HEK293T (cell line): ENCODE measurements around the gene PYGO2.
A peak's percentile ranks its signal among the peaks of the same experiment; 100 is the strongest.

Experiments used
- CTCF ChIA-PET: fragments of 350-600 bp; formaldehyde crosslinking; extraction: SDS; loops from one replicate; lab custom pipeline; 2021; ENCODE audit warnings: antibody characterized with exemption, inconsistent platforms; lab: Yijun Ruan, JAX
- POLR2A ChIA-PET: fragments of 350-600 bp; formaldehyde crosslinking; extraction: SDS; loops from one replicate; lab custom pipeline; 2020; ENCODE audit warnings: antibody characterized with exemption, inconsistent platforms; lab: Yijun Ruan, JAX
- DNase-seq: peaks from one replicate; pipeline ENCODE4 v3.0.0; 2012; ENCODE audit warnings: mixed read lengths; ENCODE audit errors: extremely low spot score
- ARNT ChIP-seq: fragments of 450-650 bp; IDR thresholded peaks from 2 replicates; pipeline ENCODE4 v1.6.1; 2017; ENCODE audit warnings: mild to moderate bottlenecking
- BHLHE40 ChIP-seq: fragments of 450-650 bp; IDR thresholded peaks from 2 replicates; pipeline ENCODE4 v1.6.1; 2016; ENCODE audit warnings: mild to moderate bottlenecking, moderate library complexity, borderline replicate concordance
- CTBP1 ChIP-seq: fragments of 450-650 bp; IDR thresholded peaks from 2 replicates; pipeline ENCODE4 v1.6.1; 2016; ENCODE audit warnings: borderline replicate concordance
- ELF4 ChIP-seq: fragments of 450-650 bp; IDR thresholded peaks from 2 replicates; pipeline ENCODE4 v1.6.1; 2017; ENCODE audit warnings: antibody characterized with exemption
- FOXA1 ChIP-seq: fragments of 450-650 bp; IDR thresholded peaks from 2 replicates; pipeline ENCODE4 v1.6.1; 2016; ENCODE audit warnings: mild to moderate bottlenecking
- FOXK2 ChIP-seq: fragments of 450-650 bp; IDR thresholded peaks from 2 replicates; pipeline ENCODE4 v1.6.1; 2016; ENCODE audit warnings: mild to moderate bottlenecking
- FOXM1 ChIP-seq: fragments of 450-650 bp; IDR thresholded peaks from 2 replicates; pipeline ENCODE4 v1.6.1; 2017; ENCODE audit warnings: mild to moderate bottlenecking, borderline replicate concordance
- HDGF ChIP-seq: fragments of 450-650 bp; IDR thresholded peaks from 2 replicates; pipeline ENCODE4 v1.6.1; 2017; ENCODE audit warnings: antibody characterized with exemption, borderline replicate concordance
- L3MBTL2 ChIP-seq: fragments of 450-650 bp; conservative IDR thresholded peaks from 2 replicates; pipeline ENCODE4 v1.6.1; 2016; ENCODE audit warnings: mild to moderate bottlenecking
- LEF1 ChIP-seq: fragments of 450-650 bp; IDR thresholded peaks from 2 replicates; pipeline ENCODE4 v1.6.1; 2017; ENCODE audit warnings: mild to moderate bottlenecking, borderline replicate concordance
- NFRKB ChIP-seq: fragments of 450-650 bp; IDR thresholded peaks from 2 replicates; pipeline ENCODE4 v1.6.1; 2016; ENCODE audit warnings: mild to moderate bottlenecking, moderate library complexity
- SP1 ChIP-seq: fragments of 450-650 bp; IDR thresholded peaks from 2 replicates; pipeline ENCODE4 v1.6.1; 2017
- SUZ12 ChIP-seq: fragments of 450-650 bp; IDR thresholded peaks from 2 replicates; pipeline ENCODE4 v1.6.1; 2016; ENCODE audit warnings: mild to moderate bottlenecking
- TARDBP ChIP-seq: fragments of 450-650 bp; IDR thresholded peaks from 2 replicates; pipeline ENCODE4 v1.6.1; 2016
- ZNF384 ChIP-seq: fragments of 450-650 bp; IDR thresholded peaks from 2 replicates; pipeline ENCODE4 v1.6.1; 2016
- TF ChIP-seq, protein P1 (sequence below): fragments of 450-650 bp; IDR thresholded peaks from 2 replicates; pipeline ENCODE4 v1.6.1; 2016

Gene PYGO2

GRCh38 chr1:154974808-154975408 is 13.3 kb upstream of the PYGO2 start:
- DNase-seq: peak; percentile 93
- no peak for TF ChIP-seq SP1
- TF ChIP-seq FOXK2: no peak
- no peak for TF ChIP-seq ARNT
- TF ChIP-seq NFRKB: no peak
- TF ChIP-seq, protein P1, sequence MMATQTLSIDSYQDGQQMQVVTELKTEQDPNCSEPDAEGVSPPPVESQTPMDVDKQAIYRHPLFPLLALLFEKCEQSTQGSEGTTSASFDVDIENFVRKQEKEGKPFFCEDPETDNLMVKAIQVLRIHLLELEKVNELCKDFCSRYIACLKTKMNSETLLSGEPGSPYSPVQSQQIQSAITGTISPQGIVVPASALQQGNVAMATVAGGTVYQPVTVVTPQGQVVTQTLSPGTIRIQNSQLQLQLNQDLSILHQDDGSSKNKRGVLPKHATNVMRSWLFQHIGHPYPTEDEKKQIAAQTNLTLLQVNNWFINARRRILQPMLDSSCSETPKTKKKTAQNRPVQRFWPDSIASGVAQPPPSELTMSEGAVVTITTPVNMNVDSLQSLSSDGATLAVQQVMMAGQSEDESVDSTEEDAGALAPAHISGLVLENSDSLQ: no peak
- peak; percentile 61 for TF ChIP-seq L3MBTL2
- no peak for TF ChIP-seq CTBP1
- no peak; the same call in 1 of the 2 replicates for TF ChIP-seq HDGF
- no peak for TF ChIP-seq ZNF384
- TF ChIP-seq SUZ12: no peak
- 0 out of 2 replicates have a peak, but pooled peaks have one; percentile 70 for TF ChIP-seq ELF4
- no peak for TF ChIP-seq TARDBP
- no peak for TF ChIP-seq BHLHE40
- no peak for TF ChIP-seq LEF1
- ChIA-PET CTCF (interaction anchor here (1.0 to 2.3 kb wide), 3 partner anchors 24 to 110 kb away, joined by 5 to 8 read pairs (median 6); no protein-coding TSS in a partner anchor), POLR2A (interaction anchor here (1.0 to 6.6 kb wide), 8 partner anchors 9 to 198 kb away, joined by 3 to 59 read pairs (median 8); partner anchors contain the start of genes ADAM15, FLAD1, LENEP and PBXIP1)

- CTCF ChIA-PET: interaction anchor here (0.8 to 2.3 kb wide), 5 partner anchors 21 to 414 kb away, joined by 3 to 8 read pairs (median 5); no protein-coding TSS in a partner anchor
- POLR2A ChIA-PET: interaction anchor here (0.7 to 6.6 kb wide), 17 partner anchors 9 to 198 kb away, joined by 3 to 59 read pairs (median 5); partner anchors contain the start of genes ADAM15, FLAD1, KCNN3 and LENEP
- TF ChIP-seq NFRKB: no peak
- no peak for TF ChIP-seq ZNF384
- peak; percentile 84 for TF ChIP-seq ELF4
- no peak for TF ChIP-seq CTBP1
- no peak for TF ChIP-seq HDGF
- no peak for TF ChIP-seq ARNT
- TF ChIP-seq FOXM1: peak; percentile 85; the same call in 1 of the 2 replicates
- TF ChIP-seq, protein P1: peak; percentile 86
- peak; percentile 99 for TF ChIP-seq L3MBTL2
- TF ChIP-seq BHLHE40: no peak
- TF ChIP-seq FOXK2: no peak
- TF ChIP-seq LEF1: no peak
- TF ChIP-seq FOXA1: no peak
- DNase-seq: peak; percentile 94
These were observed 12.7 kb upstream of the PYGO2 start, which contains the start of gene CKS1B for GRCh38 chr1:154974102-154974807. TSS of gene CKS1B (plus strand) at chr1:154974681. CDS start at chr1:154974746, 65 bp downstream.

DNA sequence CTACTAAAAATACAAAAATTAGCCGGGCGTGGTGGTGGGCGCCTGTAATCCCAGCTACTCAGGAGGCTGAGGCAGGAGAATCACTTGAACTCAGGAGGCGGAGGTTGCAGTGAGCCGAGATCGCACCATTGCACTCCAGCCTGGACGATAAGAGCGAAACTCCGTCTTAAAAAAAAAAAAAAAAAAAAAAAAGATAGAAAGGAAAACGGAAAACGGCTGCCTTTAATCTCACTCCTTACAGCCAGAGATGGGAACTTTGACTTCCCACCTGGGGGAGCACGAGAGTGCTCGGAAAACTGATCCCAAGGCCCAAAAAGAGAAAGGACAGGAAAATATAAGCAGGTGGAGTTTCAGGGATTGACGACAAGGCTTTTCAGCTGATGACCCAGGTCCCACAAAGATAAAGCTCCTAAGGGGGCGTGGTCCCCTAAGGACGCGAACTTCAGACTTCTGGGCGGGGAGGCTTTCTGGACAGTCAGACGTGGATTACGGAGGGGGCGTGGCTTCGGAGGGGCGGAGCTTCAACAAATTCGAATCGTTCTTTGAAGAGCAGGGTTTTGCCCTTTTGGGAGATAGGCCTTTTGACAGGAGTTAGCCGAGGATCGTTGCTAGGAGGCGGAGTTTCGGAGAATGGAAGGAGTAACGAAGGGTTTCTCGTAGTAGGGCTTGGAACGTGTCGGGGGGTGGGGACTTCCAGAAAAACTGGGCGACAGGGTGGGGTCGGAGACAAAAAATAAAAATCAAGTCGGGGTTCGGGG is 11.9 kb upstream of the PYGO2 start:
- no peak for TF ChIP-seq SP1
- TF ChIP-seq, protein P1: peak; percentile 63; the same call in 1 of the 2 replicates
- TF ChIP-seq L3MBTL2: peak; percentile 9; the same call in 1 of the 2 replicates
- no peak for TF ChIP-seq LEF1
- TF ChIP-seq FOXM1: no peak
- peak; percentile 87 for DNase-seq
- CTCF ChIA-PET: interaction anchor here (0.6 to 2.3 kb wide), 6 partner anchors 12 to 414 kb away, joined by 3 to 8 read pairs (median 4); partner anchors contain the start of gene PYGO2
- POLR2A ChIA-PET: interaction anchor here (0.6 to 6.6 kb wide), 17 partner anchors 10 to 299 kb away, joined by 3 to 59 read pairs (median 5); partner anchors contain the start of genes ADAM15, CLK2, FLAD1 and KCNN3

- no peak for TF ChIP-seq ZNF384
- no peak for TF ChIP-seq SUZ12
- POLR2A ChIA-PET: interaction anchor here (0.8 to 6.6 kb wide), 11 partner anchors 11 to 300 kb away, joined by 3 to 59 read pairs (median 6); partner anchors contain the start of genes CLK2, FLAD1, PBXIP1 and PMVK
- CTCF ChIA-PET: interaction anchor here (0.5 to 2.3 kb wide), 6 partner anchors 11 to 635 kb away, joined by 3 to 8 read pairs (median 4); partner anchors contain the start of genes LENEP and PYGO2
- DNase-seq: no peak
These were observed 11.1 kb upstream of the PYGO2 start for GRCh38 chr1:154972517-154973343.

GRCh38 chr1:154972213-154972516 is 10.6 kb upstream of the PYGO2 start:
- TF ChIP-seq FOXK2 (no peak), FOXA1 (no peak), CTBP1 (no peak), NFRKB (no peak), ELF4 (no peak), BHLHE40 (no peak), FOXM1 (no peak), SP1 (no peak), L3MBTL2 (no peak), ARNT (no peak), LEF1 (no peak), ZNF384 (no peak), TARDBP (no peak), HDGF (no peak), SUZ12 (no peak)
- TF ChIP-seq, protein P1: no peak
- ChIA-PET POLR2A (interaction anchor here (0.8 to 6.6 kb wide), 6 partner anchors 10 to 75 kb away, joined by 3 to 59 read pairs (median 8); partner anchors contain the start of genes FLAD1, LENEP, PMVK and PYGO2), CTCF (interaction anchor here (0.8 to 1.5 kb wide), 3 partner anchors 22 to 89 kb away, joined by 3 read pairs; partner anchors contain the start of gene LENEP)
- DNase-seq: no peak
